ENCODE data around the gene GABRE. TPM values are rescaled to one million over a fixed set of nuclear protein-coding genes. Genes with fewer than 3 reads are reported as not detected.

GABRE gene, protein sequence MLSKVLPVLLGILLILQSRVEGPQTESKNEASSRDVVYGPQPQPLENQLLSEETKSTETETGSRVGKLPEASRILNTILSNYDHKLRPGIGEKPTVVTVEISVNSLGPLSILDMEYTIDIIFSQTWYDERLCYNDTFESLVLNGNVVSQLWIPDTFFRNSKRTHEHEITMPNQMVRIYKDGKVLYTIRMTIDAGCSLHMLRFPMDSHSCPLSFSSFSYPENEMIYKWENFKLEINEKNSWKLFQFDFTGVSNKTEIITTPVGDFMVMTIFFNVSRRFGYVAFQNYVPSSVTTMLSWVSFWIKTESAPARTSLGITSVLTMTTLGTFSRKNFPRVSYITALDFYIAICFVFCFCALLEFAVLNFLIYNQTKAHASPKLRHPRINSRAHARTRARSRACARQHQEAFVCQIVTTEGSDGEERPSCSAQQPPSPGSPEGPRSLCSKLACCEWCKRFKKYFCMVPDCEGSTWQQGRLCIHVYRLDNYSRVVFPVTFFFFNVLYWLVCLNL
- 10 to 100 TPM in 1 of 4 donors, 1 to 10 TPM in 3; 2.6 to 21.2 (median 7.1) TPM for total RNA-seq

DNA sequence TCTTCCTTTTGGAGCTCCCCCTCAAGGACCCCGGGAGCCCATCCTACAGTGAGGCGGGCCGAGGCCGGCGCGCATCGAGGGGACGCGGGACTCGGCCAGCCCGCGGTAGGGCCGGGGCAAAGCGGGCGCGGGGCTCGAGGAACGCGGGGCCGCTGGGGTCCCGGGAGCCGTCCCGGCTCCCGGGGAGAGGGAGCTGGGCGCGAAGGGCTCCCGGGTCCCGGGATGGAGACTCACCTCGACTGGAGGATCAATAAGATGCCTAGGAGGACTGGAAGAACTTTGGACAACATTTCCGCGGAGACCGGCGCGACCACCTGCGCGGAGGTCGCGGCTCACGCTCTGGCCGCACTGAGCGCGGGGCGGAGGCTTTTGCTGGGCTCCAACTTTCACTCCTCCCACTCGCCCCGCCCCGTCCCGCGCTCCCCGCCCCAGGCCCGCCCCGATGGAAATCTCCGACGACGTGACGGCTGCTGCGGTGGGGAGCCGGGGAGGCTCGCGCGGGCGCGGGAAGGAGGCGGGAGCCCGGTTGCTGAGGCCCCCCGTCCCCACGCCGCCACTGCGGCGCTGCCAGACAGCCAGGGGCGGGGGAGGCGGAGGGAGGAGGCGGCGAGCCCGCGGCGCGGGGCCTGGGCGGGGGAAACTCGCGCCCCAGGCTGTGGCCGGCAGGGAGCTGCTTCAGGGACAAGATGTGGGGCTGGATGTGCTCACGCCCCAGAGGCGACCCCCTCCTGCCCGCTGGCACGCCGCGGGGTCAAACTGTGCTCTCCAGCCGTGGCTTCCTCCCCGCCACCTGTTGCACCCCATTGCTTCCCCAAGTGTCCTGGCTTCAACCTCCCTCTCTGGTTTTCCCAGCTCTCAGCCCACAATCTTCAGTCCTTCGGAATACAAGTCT, at the start of gene GABRE:
TSS of gene GABRE (minus strand) at position 341 of the 892 bp plus-strand sequence. CDS start at position 290, 51 bp downstream.
- peak within 1 kb of the TSS; percentile 31 to 83 (median 68) for H3K27ac ChIP-seq
- no peaks in the 10 kb centered on the region for H3K9me3 ChIP-seq
- no peaks in the 10 kb centered on the region for H3K36me3 ChIP-seq
- TF ChIP-seq, protein P1, sequence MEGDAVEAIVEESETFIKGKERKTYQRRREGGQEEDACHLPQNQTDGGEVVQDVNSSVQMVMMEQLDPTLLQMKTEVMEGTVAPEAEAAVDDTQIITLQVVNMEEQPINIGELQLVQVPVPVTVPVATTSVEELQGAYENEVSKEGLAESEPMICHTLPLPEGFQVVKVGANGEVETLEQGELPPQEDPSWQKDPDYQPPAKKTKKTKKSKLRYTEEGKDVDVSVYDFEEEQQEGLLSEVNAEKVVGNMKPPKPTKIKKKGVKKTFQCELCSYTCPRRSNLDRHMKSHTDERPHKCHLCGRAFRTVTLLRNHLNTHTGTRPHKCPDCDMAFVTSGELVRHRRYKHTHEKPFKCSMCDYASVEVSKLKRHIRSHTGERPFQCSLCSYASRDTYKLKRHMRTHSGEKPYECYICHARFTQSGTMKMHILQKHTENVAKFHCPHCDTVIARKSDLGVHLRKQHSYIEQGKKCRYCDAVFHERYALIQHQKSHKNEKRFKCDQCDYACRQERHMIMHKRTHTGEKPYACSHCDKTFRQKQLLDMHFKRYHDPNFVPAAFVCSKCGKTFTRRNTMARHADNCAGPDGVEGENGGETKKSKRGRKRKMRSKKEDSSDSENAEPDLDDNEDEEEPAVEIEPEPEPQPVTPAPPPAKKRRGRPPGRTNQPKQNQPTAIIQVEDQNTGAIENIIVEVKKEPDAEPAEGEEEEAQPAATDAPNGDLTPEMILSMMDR (IDR thresholded peaks at IDR 0.05): no peak
- TF ChIP-seq POLR2A (IDR thresholded peaks at IDR 0.05): peak; percentile 35 to 51
- TF ChIP-seq POLR2AphosphoS5 (IDR thresholded peaks at IDR 0.05): peak; percentile 40
- TF ChIP-seq EP300 (IDR thresholded peaks at IDR 0.05): no peak
- ATAC-seq: peak; percentile 80
- no peaks in the 10 kb centered on the region for H3K27me3 ChIP-seq
- H3K4me3 ChIP-seq: peak within 1 kb of the TSS; percentile 60 to 68
- no peaks in the 10 kb centered on the region for H3K4me1 ChIP-seq
- no CpG with 5 or more reads among the region's 90 CpGs for WGBS, 2 donors (ENCODE audit: low coverage in 1 of 2)

DNA sequence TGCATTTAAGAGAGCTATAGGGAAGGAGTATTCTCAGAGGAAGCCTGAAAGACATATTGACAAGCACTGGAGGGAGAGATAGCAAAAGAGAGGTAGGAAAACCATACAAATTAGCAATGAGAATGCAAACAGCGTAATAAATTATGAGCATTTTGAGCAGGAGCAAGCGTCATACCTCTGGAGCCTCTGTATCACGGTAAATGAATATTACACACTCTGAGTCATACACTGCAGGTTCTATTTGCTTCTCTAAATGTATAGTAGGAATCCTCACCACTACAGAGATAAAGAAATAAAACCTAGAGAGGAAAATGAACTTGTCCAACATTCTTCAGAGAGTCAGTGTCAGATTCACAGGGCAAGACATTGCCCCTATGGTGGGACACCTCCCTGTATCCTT, 46.4 kb upstream of the GABRE start:
- Histone ChIP-seq H3K4me1 (no peaks in the 10 kb centered on the region), H3K27ac (no peak overlapping the region), H3K9me3 (no peaks in the 10 kb centered on the region), H3K36me3 (no peaks in the 10 kb centered on the region), H3K4me3 (no peak overlapping the region), H3K27me3 (no peaks in the 10 kb centered on the region)
- TF ChIP-seq POLR2AphosphoS5 (IDR thresholded peaks at IDR 0.05): no peak
- no peak for TF ChIP-seq EP300 (IDR thresholded peaks at IDR 0.05)
- TF ChIP-seq, protein P1 (IDR thresholded peaks at IDR 0.05): no peak
- TF ChIP-seq POLR2A (IDR thresholded peaks at IDR 0.05): no peak
- no peak for ATAC-seq
- 74 to 89% methylated on average over 3 of the region's 3 CpGs for WGBS, 2 donors (ENCODE audit: low coverage in 1 of 2)

DNA sequence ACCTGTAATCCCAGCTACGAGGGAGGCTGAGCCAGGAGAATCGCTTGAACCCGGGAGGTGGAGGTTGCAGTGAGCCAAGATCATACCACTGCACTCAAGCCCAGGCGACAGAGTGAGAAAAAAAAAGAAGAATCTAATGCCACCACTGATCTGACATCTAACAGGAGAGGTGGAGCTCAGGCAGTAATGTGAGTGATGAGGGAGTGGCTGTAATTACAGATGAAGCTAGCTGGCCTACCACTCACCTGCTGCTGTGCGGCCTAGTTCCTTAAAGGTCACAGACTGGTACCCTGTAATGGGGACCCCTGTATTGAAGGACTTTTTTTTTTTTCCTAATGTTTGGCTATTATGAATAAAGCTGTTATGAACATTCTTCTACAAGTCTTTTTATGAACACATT, 25.3 kb upstream of the GABRE start:
- no peaks in the 10 kb centered on the region for H3K36me3 ChIP-seq
- TF ChIP-seq, protein P1 (IDR thresholded peaks at IDR 0.05): no peak
- no peak for TF ChIP-seq POLR2AphosphoS5 (IDR thresholded peaks at IDR 0.05)
- no peak for TF ChIP-seq EP300 (IDR thresholded peaks at IDR 0.05)
- no peak for TF ChIP-seq POLR2A (IDR thresholded peaks at IDR 0.05)
- H3K9me3 ChIP-seq: no peaks in the 10 kb centered on the region
- no peaks in the 10 kb centered on the region for H3K4me1 ChIP-seq
- no peak overlapping the region for H3K27ac ChIP-seq
- no peaks in the 10 kb centered on the region for H3K27me3 ChIP-seq
- WGBS, 2 donors (ENCODE audit: low coverage in 1 of 2): 29% methylated on average over 2 of the region's 5 CpGs; no CpG with 5 or more reads in 1 of the 2 donors
- no peak overlapping the region for H3K4me3 ChIP-seq
- ATAC-seq: no peak

DNA sequence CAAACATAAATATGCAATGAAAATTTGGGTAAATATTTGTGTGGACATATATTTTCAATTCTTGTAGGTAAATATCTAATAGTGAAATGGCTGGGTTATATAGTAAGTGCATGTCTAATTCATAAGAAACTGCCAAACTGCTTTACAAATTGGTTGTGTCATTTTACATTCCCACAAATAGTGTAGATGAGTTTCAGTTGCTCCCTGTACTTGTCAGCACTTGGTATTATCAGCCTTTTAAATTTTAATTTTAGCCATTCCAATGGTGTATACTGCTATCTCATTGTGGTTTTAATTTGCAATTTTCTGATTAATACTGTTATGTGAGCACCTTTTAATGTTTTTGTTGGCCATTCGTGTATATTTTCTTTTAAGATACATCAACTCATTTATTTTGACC, 23.1 kb upstream of the GABRE start:
- no peak for ATAC-seq
- H3K36me3 ChIP-seq: no peaks in the 10 kb centered on the region
- 88 to 100% methylated on average over 1 of the region's 1 CpG for WGBS, 2 donors (ENCODE audit: low coverage in 1 of 2)
- H3K9me3 ChIP-seq: no peaks in the 10 kb centered on the region
- no peaks in the 10 kb centered on the region for H3K4me1 ChIP-seq
- H3K4me3 ChIP-seq: no peak overlapping the region
- TF ChIP-seq POLR2A (IDR thresholded peaks at IDR 0.05) (no peak), EP300 (IDR thresholded peaks at IDR 0.05) (no peak)
- TF ChIP-seq, protein P1 (IDR thresholded peaks at IDR 0.05): no peak
- H3K27me3 ChIP-seq: no peaks in the 10 kb centered on the region
- H3K27ac ChIP-seq: no peak overlapping the region
